A549 (cell line): ENCODE measurements around the gene MTSS2.

Source experiments
- CHD2 ChIP-seq: fragments of 150-350 bp; IDR thresholded peaks from 2 replicates; pipeline ENCODE4 v1.6.1; 2014; ENCODE audit warnings: low read length; ENCODE audit not compliant: partially characterized antibody
- MAZ ChIP-seq: fragments of 150-350 bp; IDR thresholded peaks from 2 replicates; pipeline ENCODE4 v1.6.1; 2014; ENCODE audit warnings: antibody characterized with exemption, low read depth, low read length, borderline replicate concordance

DNA sequence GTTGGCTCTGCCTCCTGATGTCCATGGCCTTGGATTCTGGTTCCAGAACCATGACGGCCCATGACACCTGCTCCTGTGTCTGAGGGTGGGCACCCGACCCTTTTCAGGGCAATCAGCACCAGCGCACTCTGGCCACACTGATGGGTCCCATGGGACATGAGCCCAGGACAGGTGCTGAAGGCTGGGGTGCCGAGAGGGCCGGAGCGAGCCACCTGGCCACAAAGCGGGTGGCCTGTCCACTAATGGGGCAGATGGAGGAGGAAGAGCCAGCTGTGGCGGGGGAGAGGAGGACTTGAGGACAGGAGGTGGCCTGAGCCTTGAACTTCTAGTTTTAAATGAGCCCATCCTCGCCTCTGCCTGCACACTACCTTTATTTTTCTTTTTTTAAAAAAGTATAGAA is 31.2 kb upstream of the MTSS2 start:
- TF ChIP-seq CHD2 (no peak), MAZ (no peak)
